GM06990 (cell line): ENCODE data around the gene RNF103.

Source experiments
- DNase-seq: peaks from one replicate; pipeline ENCODE4 v3.0.0-alpha.2; 2011; ENCODE audit not compliant: insufficient read length; ENCODE audit errors: extremely low read depth
- H3K27me3 ChIP-seq: replicated peaks from 2 replicates; pipeline ENCODE4 v1.6.0; 2011; ENCODE audit warnings: low read length; ENCODE audit not compliant: control insufficient read depth, insufficient read depth
- H3K36me3 ChIP-seq: 2 replicates; pipeline ENCODE4 v1.5.1; 2011; ENCODE audit warnings: low read length; ENCODE audit not compliant: control insufficient read depth, insufficient read depth
- H3K4me3 ChIP-seq: replicated peaks from 2 replicates; pipeline ENCODE4 v1.5.1; 2011; ENCODE audit warnings: low read depth, mild to moderate bottlenecking, control low read depth, low read length
- TF ChIP-seq, protein P1 (sequence below): IDR thresholded peaks from 2 replicates; pipeline ENCODE4 v1.5.1; 2011; ENCODE audit warnings: low read length, control low read depth, mild to moderate bottlenecking, inconsistent platforms; ENCODE audit not compliant: insufficient read depth, poor library complexity, severe bottlenecking

The RNF103 gene

DNA sequence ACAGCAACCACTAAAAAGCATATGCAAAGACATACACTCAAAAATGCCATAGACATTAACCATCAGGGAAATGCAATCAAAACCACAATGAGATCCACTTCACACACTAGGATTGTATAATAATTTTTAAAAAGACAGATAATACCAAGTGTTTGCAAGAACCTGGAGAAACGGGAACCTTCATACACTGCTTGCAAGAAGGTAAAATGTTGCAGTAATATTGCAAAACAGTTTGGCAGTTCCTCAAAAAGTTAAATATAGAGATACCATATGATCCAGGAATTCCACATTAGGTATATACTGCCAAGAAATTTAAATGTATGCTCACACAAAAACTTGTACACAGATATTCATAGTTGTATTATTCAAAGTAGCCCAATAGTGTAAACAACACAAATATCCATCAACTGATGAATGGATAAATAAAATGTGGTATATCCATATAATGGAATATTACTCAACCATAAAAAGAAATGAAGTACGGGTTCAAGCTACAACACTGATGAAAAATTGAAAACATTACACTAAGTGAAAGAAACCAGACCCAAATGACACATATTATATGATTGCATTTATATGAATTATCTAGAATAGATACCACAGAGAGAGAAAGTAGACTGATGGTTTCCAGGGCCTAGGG lies 45.7 kb downstream of the RNF103 start:
- Histone ChIP-seq H3K4me3 (no peak overlapping the region), H3K36me3 (no peaks in the 10 kb centered on the region), H3K27me3 (no peaks in the 10 kb centered on the region)
- DNase-seq, result no peak
- TF ChIP-seq, protein P1, sequence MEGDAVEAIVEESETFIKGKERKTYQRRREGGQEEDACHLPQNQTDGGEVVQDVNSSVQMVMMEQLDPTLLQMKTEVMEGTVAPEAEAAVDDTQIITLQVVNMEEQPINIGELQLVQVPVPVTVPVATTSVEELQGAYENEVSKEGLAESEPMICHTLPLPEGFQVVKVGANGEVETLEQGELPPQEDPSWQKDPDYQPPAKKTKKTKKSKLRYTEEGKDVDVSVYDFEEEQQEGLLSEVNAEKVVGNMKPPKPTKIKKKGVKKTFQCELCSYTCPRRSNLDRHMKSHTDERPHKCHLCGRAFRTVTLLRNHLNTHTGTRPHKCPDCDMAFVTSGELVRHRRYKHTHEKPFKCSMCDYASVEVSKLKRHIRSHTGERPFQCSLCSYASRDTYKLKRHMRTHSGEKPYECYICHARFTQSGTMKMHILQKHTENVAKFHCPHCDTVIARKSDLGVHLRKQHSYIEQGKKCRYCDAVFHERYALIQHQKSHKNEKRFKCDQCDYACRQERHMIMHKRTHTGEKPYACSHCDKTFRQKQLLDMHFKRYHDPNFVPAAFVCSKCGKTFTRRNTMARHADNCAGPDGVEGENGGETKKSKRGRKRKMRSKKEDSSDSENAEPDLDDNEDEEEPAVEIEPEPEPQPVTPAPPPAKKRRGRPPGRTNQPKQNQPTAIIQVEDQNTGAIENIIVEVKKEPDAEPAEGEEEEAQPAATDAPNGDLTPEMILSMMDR, result no peak

DNA sequence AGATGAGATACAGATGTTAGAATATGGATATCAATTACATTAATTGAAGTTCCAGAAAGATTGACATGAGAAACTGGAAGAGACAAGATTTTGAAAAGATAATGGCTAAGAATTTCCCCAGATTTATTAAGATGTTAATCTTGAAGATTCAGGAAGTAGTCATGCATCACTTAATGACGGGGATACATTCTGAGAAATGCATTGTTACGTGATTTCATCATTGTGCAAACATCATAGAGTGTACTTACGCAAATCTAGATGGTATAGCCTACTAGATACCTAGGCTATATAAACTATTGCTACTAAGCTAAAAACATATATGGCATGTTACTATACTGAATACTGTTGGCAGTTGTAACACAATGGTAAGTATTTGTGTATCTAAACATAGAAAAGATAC lies 53.6 kb downstream of the RNF103 start:
- TF ChIP-seq, protein P1, result no peak
- DNase-seq, result no peak
- Histone ChIP-seq H3K4me3 (no peak overlapping the region), H3K27me3 (no peaks in the 10 kb centered on the region), H3K36me3 (no peaks in the 10 kb centered on the region)

DNA sequence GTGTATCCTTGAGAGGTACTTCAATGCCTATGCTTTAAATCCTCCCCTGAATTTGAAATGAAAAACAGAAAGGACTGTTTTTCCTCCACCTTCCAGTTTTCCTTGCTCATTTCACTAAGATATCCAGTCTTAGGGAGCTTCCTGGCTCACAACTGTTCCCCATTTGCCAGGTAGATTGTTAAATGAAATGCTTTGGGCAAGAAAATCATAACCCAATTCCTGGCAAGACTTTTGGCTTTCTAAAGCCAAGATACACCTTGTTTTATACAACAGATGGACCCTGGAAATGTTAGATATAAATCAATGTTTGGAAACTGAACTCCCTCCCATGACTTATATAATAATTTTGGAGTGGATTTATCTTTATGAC lies 56.9 kb downstream of the RNF103 start:
- DNase-seq, result no peak
- TF ChIP-seq, protein P1, result no peak
- no peak overlapping the region for H3K4me3 ChIP-seq
- no peaks in the 10 kb centered on the region for H3K36me3 ChIP-seq
- no peaks in the 10 kb centered on the region for H3K27me3 ChIP-seq

DNA sequence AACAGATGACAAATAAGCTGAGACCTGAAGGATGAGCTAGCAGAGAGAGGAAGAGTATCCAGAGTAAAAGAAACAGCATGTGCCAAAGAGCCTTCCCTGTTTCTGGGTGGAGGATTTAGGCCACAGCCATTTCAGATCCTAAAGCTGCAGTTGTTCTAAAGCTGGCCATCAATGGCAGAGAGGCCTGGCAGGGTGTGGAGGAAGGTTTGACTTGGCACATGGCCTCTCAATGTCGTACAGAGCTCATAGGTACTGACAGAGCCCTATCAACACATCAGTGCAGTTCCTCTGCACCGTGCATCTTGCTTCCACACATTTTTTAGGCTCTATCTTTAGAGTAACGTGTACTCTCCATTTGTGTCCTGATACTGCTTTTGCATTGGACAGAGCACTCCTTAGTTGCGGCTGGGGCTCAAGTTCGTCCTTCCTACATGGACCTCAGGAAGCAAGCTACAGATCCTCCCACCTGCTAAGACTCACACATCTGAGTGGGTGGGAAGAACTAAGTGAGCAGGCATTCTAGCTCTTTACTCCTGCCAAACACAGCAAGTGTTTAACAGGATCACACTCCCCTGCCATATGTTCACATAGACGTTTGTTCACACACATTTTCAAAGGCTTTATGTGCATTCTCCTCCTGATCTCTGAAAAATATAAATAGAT lies 57.4 kb downstream of the RNF103 start:
- TF ChIP-seq, protein P1, result no peak
- no peak for DNase-seq

DNA sequence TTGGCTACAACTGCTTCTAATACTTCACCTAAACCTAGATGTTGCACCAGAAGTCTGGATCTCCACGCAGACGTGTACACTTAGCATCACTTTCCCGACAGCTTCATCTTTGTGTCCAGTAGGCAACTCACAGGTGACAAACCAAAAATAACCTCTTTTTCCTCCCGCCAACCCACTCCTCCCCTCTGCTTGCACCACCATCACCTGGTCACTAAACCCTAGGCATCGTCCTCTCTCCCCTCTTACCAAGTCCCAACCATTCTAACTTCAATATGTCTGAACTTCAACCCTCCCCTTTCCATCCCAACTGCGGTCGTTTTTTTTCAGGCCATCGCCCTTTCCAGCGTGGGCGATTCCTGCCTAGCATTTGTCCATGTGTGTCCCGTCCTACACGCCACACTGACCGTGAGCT lies 60.0 kb downstream of the RNF103 start:
- DNase-seq, result peak; percentile 4
- Histone ChIP-seq H3K4me3 (peak overlapping the region; percentile 93; the same call in 1 of the 2 replicates), H3K27me3 (no peaks in the 10 kb centered on the region), H3K36me3 (no peaks in the 10 kb centered on the region)
- TF ChIP-seq, protein P1, result no peak

More for the DNA sequence above, 57.4 kb downstream of the RNF103 start:
- Histone ChIP-seq H3K36me3 (no peaks in the 10 kb centered on the region), H3K27me3 (no peaks in the 10 kb centered on the region), H3K4me3 (no peak overlapping the region)
